OCI-LY7 (cell line): ENCODE data around the gene NELL1.

Experiments
- CTCF ChIP-seq: fragments of 200-600 bp; sonication (generic); conservative IDR thresholded peaks from 2 replicates; pipeline ENCODE4 v1.5.1; 2014; ENCODE audit warnings: mild to moderate bottlenecking, antibody characterized with exemption, low read length, moderate library complexity, mixed read lengths
- EZH2phosphoT487 ChIP-seq: fragments of 200-600 bp; sonication (generic); IDR thresholded peaks from 2 replicates; pipeline ENCODE4 v1.6.1; 2018; ENCODE audit warnings: low read depth, borderline replicate concordance, mild to moderate bottlenecking, mixed run types, antibody characterized with exemption, low read length, moderate library complexity, mixed read lengths

GRCh38 chr11:20759541-20759940 is 90.2 kb downstream of the NELL1 start:
- no peak for TF ChIP-seq CTCF
- TF ChIP-seq EZH2phosphoT487, result no peak
